ENCODE results near the gene OTOR.

OTOR gene

DNA sequence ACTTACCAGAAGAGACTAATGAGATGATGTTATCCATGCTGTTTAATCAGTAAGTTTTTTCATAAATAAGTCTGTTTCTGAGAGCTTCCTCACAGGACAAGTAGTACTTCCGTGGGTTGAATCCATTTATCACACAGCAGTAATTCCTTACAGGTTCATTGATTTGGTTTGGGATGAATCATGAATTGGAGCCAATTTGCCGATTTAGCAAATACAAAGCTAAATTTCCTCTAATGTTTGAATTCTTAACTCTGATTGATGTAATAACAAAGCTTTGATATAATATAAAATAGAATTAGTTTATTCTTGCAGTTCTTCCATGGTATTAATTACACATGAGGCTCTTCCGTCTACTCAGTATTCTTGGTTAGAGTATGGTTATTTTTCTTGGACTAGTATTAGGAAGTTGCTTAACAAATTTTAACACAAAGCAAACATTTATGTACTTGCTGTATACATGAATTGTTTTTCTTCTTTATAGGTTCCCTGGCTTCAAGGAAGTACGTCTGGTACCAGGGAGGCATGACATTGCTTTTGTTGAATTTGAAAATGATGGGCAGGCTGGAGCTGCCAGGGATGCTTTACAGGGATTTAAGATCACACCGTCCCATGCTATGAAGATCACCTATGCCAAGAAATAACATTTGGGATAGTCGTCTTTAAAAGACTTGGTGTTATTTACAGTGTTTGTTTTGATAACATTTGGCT is 7.6 kb upstream of the OTOR start:
- H3K27me3 ChIP-seq (ENCODE audit: insufficient read depth, poor library complexity, severe bottlenecking) = no peaks in the 10 kb centered on the region
- TF ChIP-seq POLR2AphosphoS5 (IDR thresholded peaks at IDR 0.05; ENCODE audit: low read depth) = no peak
- no peak for TF ChIP-seq GABPA (IDR thresholded peaks at IDR 0.05; ENCODE audit: low read depth)
- no peak for TF ChIP-seq SPI1 (IDR thresholded peaks at IDR 0.05; ENCODE audit: borderline replicate concordance, low read depth)
- H3K4me3 ChIP-seq (replicated peaks; ENCODE audit: insufficient read depth, low read length) = no peak overlapping the region
- DNase-seq (ENCODE audit: low read depth in 1 of 2, low spot score in 1 of 2) = no peak
- no peak overlapping the region for H3K27ac ChIP-seq (replicated peaks)

DNA sequence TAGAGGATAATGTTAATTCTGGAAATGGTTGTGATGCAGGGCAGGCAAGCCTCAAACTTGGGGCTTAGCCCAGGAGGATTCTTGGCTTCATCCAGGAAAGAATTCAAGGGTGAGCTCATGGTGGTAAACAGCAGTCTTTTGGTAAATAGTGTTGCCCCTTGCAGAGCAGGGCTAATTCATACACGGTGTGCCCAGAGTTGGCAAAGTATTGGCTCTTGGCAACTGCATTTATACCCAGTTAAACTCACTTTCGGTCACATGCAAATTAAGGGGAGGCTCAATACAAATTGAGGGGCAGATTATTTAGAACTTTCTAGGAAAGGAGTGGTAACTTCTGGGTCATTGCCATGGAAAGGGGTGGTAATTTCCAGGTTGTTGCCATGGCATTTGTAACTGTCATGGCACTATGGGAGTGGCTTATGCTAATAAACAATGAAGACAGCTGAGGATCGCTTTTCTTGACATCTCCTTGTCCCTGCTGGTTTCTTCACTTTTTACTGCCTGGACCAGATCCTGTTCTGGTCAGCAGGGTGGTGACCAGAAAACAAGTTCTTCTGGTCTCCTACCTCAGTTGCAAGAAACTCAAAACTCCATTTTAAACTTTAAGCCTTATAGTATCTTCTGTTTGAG is 3.9 kb upstream of the OTOR start:
- no peak for DNase-seq (ENCODE audit: low read depth in 1 of 2, low spot score in 1 of 2)
- H3K4me3 ChIP-seq (replicated peaks; ENCODE audit: insufficient read depth, low read length) = no peak overlapping the region
- no peak for TF ChIP-seq POLR2AphosphoS5 (IDR thresholded peaks at IDR 0.05; ENCODE audit: low read depth)
- TF ChIP-seq SPI1 (IDR thresholded peaks at IDR 0.05; ENCODE audit: borderline replicate concordance, low read depth) = no peak
- TF ChIP-seq, protein P1, sequence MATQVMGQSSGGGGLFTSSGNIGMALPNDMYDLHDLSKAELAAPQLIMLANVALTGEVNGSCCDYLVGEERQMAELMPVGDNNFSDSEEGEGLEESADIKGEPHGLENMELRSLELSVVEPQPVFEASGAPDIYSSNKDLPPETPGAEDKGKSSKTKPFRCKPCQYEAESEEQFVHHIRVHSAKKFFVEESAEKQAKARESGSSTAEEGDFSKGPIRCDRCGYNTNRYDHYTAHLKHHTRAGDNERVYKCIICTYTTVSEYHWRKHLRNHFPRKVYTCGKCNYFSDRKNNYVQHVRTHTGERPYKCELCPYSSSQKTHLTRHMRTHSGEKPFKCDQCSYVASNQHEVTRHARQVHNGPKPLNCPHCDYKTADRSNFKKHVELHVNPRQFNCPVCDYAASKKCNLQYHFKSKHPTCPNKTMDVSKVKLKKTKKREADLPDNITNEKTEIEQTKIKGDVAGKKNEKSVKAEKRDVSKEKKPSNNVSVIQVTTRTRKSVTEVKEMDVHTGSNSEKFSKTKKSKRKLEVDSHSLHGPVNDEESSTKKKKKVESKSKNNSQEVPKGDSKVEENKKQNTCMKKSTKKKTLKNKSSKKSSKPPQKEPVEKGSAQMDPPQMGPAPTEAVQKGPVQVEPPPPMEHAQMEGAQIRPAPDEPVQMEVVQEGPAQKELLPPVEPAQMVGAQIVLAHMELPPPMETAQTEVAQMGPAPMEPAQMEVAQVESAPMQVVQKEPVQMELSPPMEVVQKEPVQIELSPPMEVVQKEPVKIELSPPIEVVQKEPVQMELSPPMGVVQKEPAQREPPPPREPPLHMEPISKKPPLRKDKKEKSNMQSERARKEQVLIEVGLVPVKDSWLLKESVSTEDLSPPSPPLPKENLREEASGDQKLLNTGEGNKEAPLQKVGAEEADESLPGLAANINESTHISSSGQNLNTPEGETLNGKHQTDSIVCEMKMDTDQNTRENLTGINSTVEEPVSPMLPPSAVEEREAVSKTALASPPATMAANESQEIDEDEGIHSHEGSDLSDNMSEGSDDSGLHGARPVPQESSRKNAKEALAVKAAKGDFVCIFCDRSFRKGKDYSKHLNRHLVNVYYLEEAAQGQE (IDR thresholded peaks at IDR 0.05; ENCODE audit: insufficient replicate concordance, low read depth) = no peak
- no peak for TF ChIP-seq GABPA (IDR thresholded peaks at IDR 0.05; ENCODE audit: low read depth)
- TF ChIP-seq, protein P2, sequence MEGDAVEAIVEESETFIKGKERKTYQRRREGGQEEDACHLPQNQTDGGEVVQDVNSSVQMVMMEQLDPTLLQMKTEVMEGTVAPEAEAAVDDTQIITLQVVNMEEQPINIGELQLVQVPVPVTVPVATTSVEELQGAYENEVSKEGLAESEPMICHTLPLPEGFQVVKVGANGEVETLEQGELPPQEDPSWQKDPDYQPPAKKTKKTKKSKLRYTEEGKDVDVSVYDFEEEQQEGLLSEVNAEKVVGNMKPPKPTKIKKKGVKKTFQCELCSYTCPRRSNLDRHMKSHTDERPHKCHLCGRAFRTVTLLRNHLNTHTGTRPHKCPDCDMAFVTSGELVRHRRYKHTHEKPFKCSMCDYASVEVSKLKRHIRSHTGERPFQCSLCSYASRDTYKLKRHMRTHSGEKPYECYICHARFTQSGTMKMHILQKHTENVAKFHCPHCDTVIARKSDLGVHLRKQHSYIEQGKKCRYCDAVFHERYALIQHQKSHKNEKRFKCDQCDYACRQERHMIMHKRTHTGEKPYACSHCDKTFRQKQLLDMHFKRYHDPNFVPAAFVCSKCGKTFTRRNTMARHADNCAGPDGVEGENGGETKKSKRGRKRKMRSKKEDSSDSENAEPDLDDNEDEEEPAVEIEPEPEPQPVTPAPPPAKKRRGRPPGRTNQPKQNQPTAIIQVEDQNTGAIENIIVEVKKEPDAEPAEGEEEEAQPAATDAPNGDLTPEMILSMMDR (IDR thresholded peaks at IDR 0.05; ENCODE audit: insufficient read depth, low read length) = no peak
- no peaks in the 10 kb centered on the region for H3K27me3 ChIP-seq (ENCODE audit: insufficient read depth, poor library complexity, severe bottlenecking)
- no peak overlapping the region for H3K27ac ChIP-seq (replicated peaks)

DNA sequence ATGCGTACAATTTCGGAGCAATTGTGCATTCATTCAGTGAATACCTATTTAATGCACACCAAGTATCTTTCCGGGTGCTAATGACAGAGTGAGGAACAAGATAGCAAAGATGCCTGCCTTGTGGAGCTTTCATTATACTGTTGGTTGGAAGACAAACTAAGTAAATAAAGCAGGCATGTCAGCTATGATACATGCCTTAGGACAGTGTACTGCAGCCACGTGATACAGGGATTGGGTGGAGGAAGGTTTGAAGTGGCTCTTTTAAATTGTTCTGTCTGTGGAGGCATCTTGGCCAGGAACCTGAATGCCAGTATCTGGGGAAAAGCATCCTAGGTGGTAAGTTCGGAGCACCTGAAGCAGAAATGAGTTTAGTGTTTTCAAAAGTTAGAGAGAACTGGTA is 3.0 kb upstream of the OTOR start:
- DNase-seq (ENCODE audit: low read depth in 1 of 2, low spot score in 1 of 2) = no peak
- Histone ChIP-seq H3K27ac (replicated peaks) (no peak overlapping the region), H3K27me3 (ENCODE audit: insufficient read depth, poor library complexity, severe bottlenecking) (no peaks in the 10 kb centered on the region), H3K4me3 (replicated peaks; ENCODE audit: insufficient read depth, low read length) (no peak overlapping the region)
- TF ChIP-seq GABPA (IDR thresholded peaks at IDR 0.05; ENCODE audit: low read depth) (no peak), POLR2AphosphoS5 (IDR thresholded peaks at IDR 0.05; ENCODE audit: low read depth) (no peak), SPI1 (IDR thresholded peaks at IDR 0.05; ENCODE audit: borderline replicate concordance, low read depth) (no peak)
- TF ChIP-seq, protein P1 (IDR thresholded peaks at IDR 0.05; ENCODE audit: insufficient replicate concordance, low read depth) = no peak
- TF ChIP-seq, protein P2 (IDR thresholded peaks at IDR 0.05; ENCODE audit: insufficient read depth, low read length) = no peak

DNA sequence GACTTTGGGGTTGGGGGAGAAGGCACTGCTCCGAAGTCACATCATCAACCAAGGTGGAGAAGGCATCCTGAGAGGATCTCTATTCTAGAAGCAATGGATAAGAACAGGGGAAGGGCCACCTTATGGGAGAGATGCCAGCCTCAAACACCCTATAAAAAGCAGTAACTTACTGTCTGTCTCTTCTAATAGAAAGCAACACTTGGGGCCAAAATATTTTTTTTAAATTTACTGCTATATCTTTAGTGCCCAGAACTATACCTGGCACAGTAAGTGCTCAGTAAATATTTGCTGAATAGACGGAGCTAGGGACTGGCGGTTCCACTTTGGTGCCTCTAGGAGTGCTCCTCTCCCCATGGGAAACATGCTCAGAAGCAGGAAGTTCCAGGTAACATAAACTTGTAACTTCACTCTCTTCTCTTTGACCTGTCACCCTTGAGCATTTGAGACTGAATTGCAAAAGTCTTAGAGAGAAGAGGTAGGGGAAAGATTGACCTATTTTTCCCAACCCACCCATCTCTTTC is 807 bp upstream of the OTOR start:
- Histone ChIP-seq H3K27me3 (ENCODE audit: insufficient read depth, poor library complexity, severe bottlenecking) (no peaks in the 10 kb centered on the region), H3K27ac (replicated peaks) (no peak overlapping the region), H3K4me3 (replicated peaks; ENCODE audit: insufficient read depth, low read length) (no peak overlapping the region)
- TF ChIP-seq POLR2AphosphoS5 (IDR thresholded peaks at IDR 0.05; ENCODE audit: low read depth) = no peak
- TF ChIP-seq, protein P1 (IDR thresholded peaks at IDR 0.05; ENCODE audit: insufficient replicate concordance, low read depth) = no peak
- TF ChIP-seq, protein P2 (IDR thresholded peaks at IDR 0.05; ENCODE audit: insufficient read depth, low read length) = no peak
- no peak for TF ChIP-seq SPI1 (IDR thresholded peaks at IDR 0.05; ENCODE audit: borderline replicate concordance, low read depth)
- TF ChIP-seq GABPA (IDR thresholded peaks at IDR 0.05; ENCODE audit: low read depth) = no peak
- DNase-seq (ENCODE audit: low read depth in 1 of 2, low spot score in 1 of 2) = no peak

Measured in HL-60 (cell line).